HCT116 (cell line): Measurements from ENCODE around the gene STRBP. TPM values are rescaled to one million over a fixed set of nuclear protein-coding genes. Genes with fewer than 3 reads are reported as not detected.

Source experiments
- ATAC-seq: fragments of 200-7000 bp; cut with Tn5 transposase; 2 replicates; pipeline ENCODE4 v1.9.1; 2020; ENCODE audit warnings: mild to moderate bottlenecking, moderate library complexity
- BruUV-seq: library from RNA; stranded (reverse); fragments of 400-500 nt; replicated peaks from 2 replicates; lab custom pipeline; 2021; lab: Mats Ljungman, UMichigan
- CTCF ChIA-PET: fragments of 300-600 bp; sonication (Branson Sonifier 250); formaldehyde crosslinking; loops from one replicate; lab custom pipeline; 2021; ENCODE audit warnings: antibody characterized with exemption; lab: Charles Lee
- POLR2A ChIA-PET: fragments of 300-600, 350-600 bp; sonication (Branson Sonifier 250); formaldehyde crosslinking; loops from one replicate; lab custom pipeline; 2021; ENCODE audit warnings: antibody characterized with exemption; lab: Charles Lee
- RAD21 ChIA-PET, 2 experiments: fragments of 300-600 bp; sonication (Branson Sonifier 250); formaldehyde crosslinking; loops; one replicate each; lab custom pipeline; 2023; ENCODE audit warnings: low total read pairs in 2 of 2; ENCODE audit not compliant: uncharacterized antibody in 2 of 2, unreplicated experiment in 2 of 2, low non-redundant PET in 1 of 2; lab: Charles Lee
- DNase-seq: peaks from one replicate; pipeline ENCODE4 v3.0.0-alpha.2; 2010; ENCODE audit warnings: low read depth, low spot score
- H2AFZ ChIP-seq: fragments of 200-600 bp; shearing (Covaris generic), sonication (generic); 2 replicates; pipeline ENCODE4 v1.6.1; 2017; ENCODE audit warnings: low read depth, mixed run types, mixed read lengths, antibody characterized with exemption, low read length; ENCODE audit not compliant: poor library complexity, severe bottlenecking
- H3K27ac ChIP-seq: 2 replicates; pipeline ENCODE4 v1.5.1; 2012; ENCODE audit warnings: low read depth, low read length
- H3K27me3 ChIP-seq: fragments of 200-600 bp; sonication (generic); 2 replicates; pipeline ENCODE4 v1.6.1; 2016; ENCODE audit warnings: mixed run types, low read length, mixed read lengths; ENCODE audit not compliant: insufficient read depth
- H3K36me3 ChIP-seq, 2 experiments: fragments of 200-500 bp in 1 of 2; fragments of 200-600 bp in 1 of 2; sonication (Bioruptor generic) in 1 of 2; sonication (generic) in 1 of 2; 2 replicates each; pipeline versions ENCODE4 v1.5.1 to v1.6.1; 2014 to 2016; ENCODE audit warnings: low read length in 2 of 2, inconsistent platforms in 1 of 2, mixed read lengths in 1 of 2, mixed run types in 1 of 2; ENCODE audit not compliant: insufficient read depth in 2 of 2, control insufficient read depth in 1 of 2
- H3K4me1 ChIP-seq, 2 experiments: fragments of 200-600 bp in 1 of 2; sonication (generic) in 1 of 2; 2 replicates each; pipeline versions ENCODE4 v1.5.1 to v1.6.1; 2012 to 2017; ENCODE audit warnings: low read length in 2 of 2, inconsistent platforms in 1 of 2, mild to moderate bottlenecking in 1 of 2, mixed read lengths in 1 of 2, mixed run types in 1 of 2, moderate library complexity in 1 of 2; ENCODE audit not compliant: insufficient read depth in 2 of 2, control insufficient read depth in 1 of 2
- H3K4me2 ChIP-seq: fragments of 200-600 bp; sonication (generic); 2 replicates; pipeline ENCODE4 v1.6.1; 2017; ENCODE audit warnings: mixed run types, low read length, mixed read lengths
- H3K4me3 ChIP-seq, 2 experiments: fragments of 200-600 bp in 1 of 2; sonication (generic) in 1 of 2; replicated peaks in 1 of 2; 2 replicates each; pipeline ENCODE4 v1.5.1; 2011 to 2016; ENCODE audit warnings: low read length in 2 of 2, control low read depth in 1 of 2, low read depth in 1 of 2, mild to moderate bottlenecking in 1 of 2, mixed read lengths in 1 of 2, mixed run types in 1 of 2
- H3K79me2 ChIP-seq: fragments of 200-600 bp; sonication (generic); 2 replicates; pipeline ENCODE4 v1.6.1; 2017; ENCODE audit warnings: mild to moderate bottlenecking, mixed run types, low read length, moderate library complexity, mixed read lengths; ENCODE audit not compliant: insufficient read depth
- H3K9ac ChIP-seq: fragments of 200-600 bp; sonication (generic); 2 replicates; pipeline ENCODE4 v1.6.1; 2016; ENCODE audit warnings: low read length, mixed read lengths
- H3K9me2 ChIP-seq: fragments of 200-600 bp; sonication (generic), shearing (Covaris generic); 2 replicates; pipeline ENCODE4 v1.6.1; 2017; ENCODE audit warnings: mixed run types, mild to moderate bottlenecking, moderate library complexity; ENCODE audit not compliant: insufficient read depth
- H3K9me3 ChIP-seq, 2 experiments: fragments of 200-500 bp in 1 of 2; fragments of 200-600 bp in 1 of 2; sonication (Bioruptor generic) in 1 of 2; sonication (generic) in 1 of 2; 2 replicates each; pipeline ENCODE4 v1.6.1; 2014 to 2017; ENCODE audit warnings: low read length in 2 of 2, mixed read lengths in 2 of 2, inconsistent platforms in 1 of 2, low read depth in 1 of 2, mild to moderate bottlenecking in 1 of 2, mixed run types in 1 of 2, moderate library complexity in 1 of 2; ENCODE audit not compliant: control insufficient read depth in 1 of 2, insufficient read depth in 1 of 2
- H4K20me1 ChIP-seq: fragments of 200-600 bp; sonication (generic), shearing (Covaris generic); 2 replicates; pipeline ENCODE4 v1.6.1; 2017; ENCODE audit warnings: mixed run types, mild to moderate bottlenecking, moderate library complexity; ENCODE audit not compliant: insufficient read depth
- ATF3 ChIP-seq: IDR thresholded peaks from 2 replicates; pipeline ENCODE4 v1.6.1; 2012
- JUND ChIP-seq: IDR thresholded peaks from 2 replicates; pipeline ENCODE4 v1.6.1; 2012
- REST ChIP-seq: IDR thresholded peaks from 2 replicates; pipeline ENCODE4 v1.6.1; 2012; ENCODE audit warnings: low read depth
- SP1 ChIP-seq: IDR thresholded peaks from 2 replicates; pipeline ENCODE4 v1.6.1; 2012; ENCODE audit warnings: low read depth
- SRF ChIP-seq: IDR thresholded peaks from 2 replicates; pipeline ENCODE4 v1.6.1; 2012; ENCODE audit warnings: low read depth
- YY1 ChIP-seq: IDR thresholded peaks from 2 replicates; pipeline ENCODE4 v1.6.1; 2011; ENCODE audit warnings: low read length, low read depth, moderate library complexity, mild to moderate bottlenecking; ENCODE audit not compliant: insufficient replicate concordance; ENCODE audit errors: extremely low read depth
- intact Hi-C: fragments of 100-400 bp; cut with micrococcal nuclease; formaldehyde crosslinking; loops from 2 replicates; pipeline ENCODE4 v1.10.0; 2022
- total RNA-seq: library from RNA; stranded (reverse); gene quantifications from one replicate; pipeline ENCODE4 v1.2.1, GENCODE V29; 2021; ENCODE audit not compliant: unreplicated experiment

STRBP gene
- total RNA-seq, 1 experiment from 2014 or later: 30.4 TPM

GRCh38 chr9:123234853-123235252, 33.5 kb downstream of the STRBP start:
- ATAC-seq (no peak), DNase-seq (no peak)
- intact Hi-C loops: loop anchor here (5.0 kb wide), 1 partner anchor 143 kb away; no protein-coding TSS in a partner anchor
- no peak overlapping the region for H3K4me2 ChIP-seq
- POLR2A ChIA-PET: interaction anchor here (0.7 kb wide), 1 partner anchor 34 kb away, joined by 3 read pairs; no protein-coding TSS in a partner anchor
- CTCF ChIA-PET: no interaction called here
- H3K4me1 ChIP-seq: no peaks in the 10 kb centered on the region
- no TSS peak for BruUV-seq
- RAD21 ChIA-PET: no interaction called here
- H3K4me3 ChIP-seq: no peak overlapping the region
- H3K9me2 ChIP-seq: no peaks in the 10 kb centered on the region
- H3K9me3 ChIP-seq: no peaks in the 10 kb centered on the region
- H3K27me3 ChIP-seq: no peaks in the 10 kb centered on the region
- H4K20me1 ChIP-seq: 0 out of 2 replicates have a peak, but pooled peaks cover 3% of the 10 kb centered on the region
- H3K79me2 ChIP-seq: peaks cover 27% of the 10 kb centered on the region
- no peaks in the 10 kb centered on the region for H3K36me3 ChIP-seq
- H2AFZ ChIP-seq: no peak overlapping the region
- TF ChIP-seq YY1: no peak
- TF ChIP-seq SP1: no peak
- TF ChIP-seq JUND: no peak
- TF ChIP-seq REST: no peak
- TF ChIP-seq SRF: no peak
- H3K9ac ChIP-seq: no peak overlapping the region
- H3K27ac ChIP-seq: no peak overlapping the region

GRCh38 chr9:123232332-123232731, 36.1 kb downstream of the STRBP start:
- Histone ChIP-seq H3K4me3 (no peak overlapping the region), H3K27me3 (no peaks in the 10 kb centered on the region), H3K9me2 (no peaks in the 10 kb centered on the region), H3K79me2 (peaks cover 22% of the 10 kb centered on the region; the same call in 1 of the 2 replicates), H3K9me3 (no peaks in the 10 kb centered on the region), H2AFZ (no peak overlapping the region), H3K4me2 (no peak overlapping the region), H3K36me3 (no peaks in the 10 kb centered on the region), H4K20me1 (0 out of 2 replicates have a peak, but pooled peaks cover 3% of the 10 kb centered on the region), H3K27ac (no peak overlapping the region), H3K9ac (no peak overlapping the region), H3K4me1 (no peaks in the 10 kb centered on the region)
- intact Hi-C loops: loop anchor here (5.0 kb wide), 1 partner anchor 140 kb away; no protein-coding TSS in a partner anchor
- ChIA-PET RAD21 (no interaction called here), CTCF (no interaction called here), POLR2A (no interaction called here)
- ATAC-seq (no peak), DNase-seq (no peak)
- BruUV-seq: no TSS peak
- TF ChIP-seq ATF3: no peak
